AG04449 (cell line): Measurements from ENCODE around the gene PTGER3.

ENCODE experiments used
- CTCF ChIA-PET: fragments of 350-600 bp; formaldehyde crosslinking; extraction: SDS; loops from one replicate; lab custom pipeline; 2021; ENCODE audit warnings: antibody characterized with exemption; lab: Yijun Ruan, JAX
- POLR2A ChIA-PET: fragments of 400-600, 350-600 bp; formaldehyde crosslinking; extraction: SDS; loops from one replicate; lab custom pipeline; 2020; ENCODE audit warnings: antibody characterized with exemption, inconsistent platforms; lab: Yijun Ruan, JAX
- DNase-seq: peaks from one replicate; pipeline ENCODE4 v3.0.0-alpha.2; 2010; ENCODE audit warnings: low read depth, low spot score
- H3K4me3 ChIP-seq: 2 replicates; pipeline ENCODE4 v1.5.1; 2011; ENCODE audit warnings: low read depth, mild to moderate bottlenecking, control low read depth, low read length
- TF ChIP-seq, protein P1 (sequence below): IDR thresholded peaks from one replicate; pipeline ENCODE4 v1.5.1; 2011; ENCODE audit warnings: mild to moderate bottlenecking, moderate library complexity, low read length, control low read depth, inconsistent platforms; ENCODE audit not compliant: insufficient read depth; ENCODE audit errors: missing control alignments

The PTGER3 gene

DNA sequence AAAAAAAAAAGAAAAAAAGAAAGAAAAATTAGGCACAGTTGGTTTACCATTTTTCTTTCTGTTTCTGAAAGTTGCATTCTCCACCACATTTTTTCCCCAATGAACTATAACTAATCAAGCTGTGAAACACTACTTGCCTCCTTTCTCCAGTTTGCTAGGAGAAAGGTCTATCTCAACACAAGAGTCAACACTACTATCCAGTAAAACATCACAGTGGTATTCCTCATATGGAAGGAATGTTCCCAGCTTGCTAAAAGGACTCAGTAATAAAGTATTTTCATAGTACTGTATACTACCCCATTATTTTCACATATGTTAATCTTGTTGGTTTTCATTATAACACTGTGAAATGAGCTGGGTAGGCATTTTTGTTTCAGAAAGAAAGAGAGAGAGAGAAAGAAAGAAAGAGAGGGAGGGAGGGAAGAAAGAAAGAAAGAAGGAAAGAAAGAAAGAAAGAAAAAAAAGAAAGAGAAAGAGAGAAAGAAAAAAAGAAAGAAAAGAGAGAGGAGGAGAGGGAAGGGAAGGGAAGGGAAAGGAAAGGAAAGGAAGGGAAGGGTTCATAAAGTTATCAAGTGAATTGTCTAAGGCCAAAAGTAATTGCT is 7.9 kb downstream of the PTGER3 start:
- no peak overlapping the region for H3K4me3 ChIP-seq
- peak; percentile 10 for DNase-seq
- CTCF ChIA-PET = interaction anchor here (1.0 kb wide), 1 partner anchor 13 kb away, joined by 3 read pairs; no protein-coding TSS in a partner anchor
- POLR2A ChIA-PET = no interaction called here
- TF ChIP-seq, protein P1, sequence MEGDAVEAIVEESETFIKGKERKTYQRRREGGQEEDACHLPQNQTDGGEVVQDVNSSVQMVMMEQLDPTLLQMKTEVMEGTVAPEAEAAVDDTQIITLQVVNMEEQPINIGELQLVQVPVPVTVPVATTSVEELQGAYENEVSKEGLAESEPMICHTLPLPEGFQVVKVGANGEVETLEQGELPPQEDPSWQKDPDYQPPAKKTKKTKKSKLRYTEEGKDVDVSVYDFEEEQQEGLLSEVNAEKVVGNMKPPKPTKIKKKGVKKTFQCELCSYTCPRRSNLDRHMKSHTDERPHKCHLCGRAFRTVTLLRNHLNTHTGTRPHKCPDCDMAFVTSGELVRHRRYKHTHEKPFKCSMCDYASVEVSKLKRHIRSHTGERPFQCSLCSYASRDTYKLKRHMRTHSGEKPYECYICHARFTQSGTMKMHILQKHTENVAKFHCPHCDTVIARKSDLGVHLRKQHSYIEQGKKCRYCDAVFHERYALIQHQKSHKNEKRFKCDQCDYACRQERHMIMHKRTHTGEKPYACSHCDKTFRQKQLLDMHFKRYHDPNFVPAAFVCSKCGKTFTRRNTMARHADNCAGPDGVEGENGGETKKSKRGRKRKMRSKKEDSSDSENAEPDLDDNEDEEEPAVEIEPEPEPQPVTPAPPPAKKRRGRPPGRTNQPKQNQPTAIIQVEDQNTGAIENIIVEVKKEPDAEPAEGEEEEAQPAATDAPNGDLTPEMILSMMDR = no peak

DNA sequence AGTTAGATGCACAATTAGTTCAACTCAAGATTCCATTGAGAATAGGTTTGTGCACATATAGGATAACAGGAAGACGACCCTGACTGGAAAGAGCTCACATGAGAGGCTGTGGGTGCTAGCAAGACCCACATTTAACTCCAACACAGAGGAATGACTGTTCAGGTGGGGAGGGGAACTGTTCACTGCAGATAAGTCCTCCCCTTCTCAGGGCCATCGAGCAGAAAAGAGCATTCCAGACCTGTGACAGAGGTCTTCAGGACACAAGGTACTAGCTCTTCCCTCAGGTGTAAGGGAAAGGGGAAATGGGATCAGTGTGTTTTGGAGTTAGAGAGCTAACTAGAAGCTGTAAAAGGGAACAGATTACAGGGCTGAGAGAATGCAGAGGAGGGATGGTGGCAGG is 8.7 kb downstream of the PTGER3 start:
- H3K4me3 ChIP-seq = no peak overlapping the region
- POLR2A ChIA-PET = no interaction called here
- no peak for DNase-seq
- CTCF ChIA-PET = interaction anchor here (1.0 kb wide), 1 partner anchor 14 kb away, joined by 3 read pairs; no protein-coding TSS in a partner anchor
- TF ChIP-seq, protein P1 = no peak

DNA sequence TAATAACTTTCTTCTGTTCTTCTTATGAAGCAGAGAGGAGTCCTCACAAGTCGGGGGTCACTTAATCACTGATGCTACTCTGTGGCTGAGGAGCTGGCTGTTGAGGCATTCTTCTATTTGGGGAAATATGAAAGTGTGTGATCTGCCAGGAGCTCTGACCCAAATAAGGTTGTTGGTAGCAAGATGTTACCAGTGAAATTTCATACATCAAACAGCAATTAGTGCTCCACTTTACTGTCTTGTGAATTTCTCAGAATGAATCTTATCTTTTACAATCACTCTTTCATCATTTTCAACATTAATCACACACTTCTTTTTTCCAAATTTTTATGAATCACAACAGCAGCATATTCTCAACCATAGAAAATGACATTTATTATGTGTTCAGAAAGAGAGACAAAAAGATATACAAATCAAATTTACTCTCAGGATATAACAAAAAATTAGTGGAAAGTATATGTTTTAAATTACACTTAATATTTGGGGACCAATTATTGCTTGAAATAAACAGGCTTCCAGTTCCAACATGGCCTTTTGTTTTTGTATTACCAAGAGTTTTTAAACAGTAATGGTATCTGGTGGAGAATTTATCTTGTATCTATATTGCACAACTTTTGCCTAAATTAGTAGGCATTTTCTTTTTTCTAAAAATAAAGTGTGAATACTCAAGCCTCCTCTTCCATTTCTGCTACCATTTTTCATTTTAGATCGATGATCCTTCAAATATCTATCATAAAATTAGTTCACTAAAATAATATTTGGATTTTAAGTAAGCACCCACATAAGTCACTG is 9.6 kb downstream of the PTGER3 start:
- POLR2A ChIA-PET = no interaction called here
- H3K4me3 ChIP-seq = no peak overlapping the region
- CTCF ChIA-PET = no interaction called here
- TF ChIP-seq, protein P1 = no peak
- no peak for DNase-seq

DNA sequence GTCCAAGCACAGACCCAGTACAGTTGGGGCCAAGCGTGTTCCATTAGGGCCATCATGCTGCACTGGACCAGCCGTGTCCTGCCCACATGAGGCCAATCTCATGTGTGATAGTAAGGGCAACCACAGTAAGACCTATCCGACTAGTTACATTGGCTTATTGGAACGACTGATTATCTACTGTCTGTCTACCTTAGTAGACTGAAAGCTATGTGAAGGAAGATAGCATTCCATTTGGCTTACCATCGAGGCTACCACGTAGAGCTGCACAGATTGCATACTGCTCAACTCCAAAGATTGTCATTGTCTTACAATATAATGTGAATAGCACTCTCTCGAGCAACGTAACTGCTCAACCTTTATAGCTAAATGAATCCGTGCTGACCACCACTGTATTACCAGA is 10.6 kb downstream of the PTGER3 start:
- H3K4me3 ChIP-seq = no peak overlapping the region
- ChIA-PET CTCF (interaction anchor here (0.8 kb wide), 1 partner anchor 12 kb away, joined by 3 read pairs; no protein-coding TSS in a partner anchor), POLR2A (no interaction called here)
- TF ChIP-seq, protein P1 = no peak
- no peak for DNase-seq

DNA sequence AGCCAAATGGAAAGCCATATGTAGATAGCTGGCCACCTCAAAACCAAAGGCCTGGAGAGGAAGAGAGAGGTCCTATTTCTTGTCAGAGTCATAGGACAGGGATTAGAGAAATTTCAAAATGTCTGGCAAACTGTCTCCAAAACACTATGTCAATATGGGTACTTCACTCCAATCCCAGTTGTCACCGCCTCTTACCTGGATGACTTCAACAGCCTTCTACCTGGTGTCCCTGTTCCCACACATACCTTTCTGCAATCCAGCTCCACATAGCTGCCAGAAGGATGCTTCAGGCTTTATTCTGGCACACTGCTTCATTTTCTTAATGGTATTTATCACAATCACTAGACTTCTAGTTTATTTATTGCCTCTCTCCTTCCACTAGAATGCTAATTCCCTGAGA is 14.5 kb downstream of the PTGER3 start:
- POLR2A ChIA-PET = no interaction called here
- CTCF ChIA-PET = no interaction called here
- TF ChIP-seq, protein P1 = no peak
- DNase-seq = no peak
- H3K4me3 ChIP-seq = no peak overlapping the region

DNA sequence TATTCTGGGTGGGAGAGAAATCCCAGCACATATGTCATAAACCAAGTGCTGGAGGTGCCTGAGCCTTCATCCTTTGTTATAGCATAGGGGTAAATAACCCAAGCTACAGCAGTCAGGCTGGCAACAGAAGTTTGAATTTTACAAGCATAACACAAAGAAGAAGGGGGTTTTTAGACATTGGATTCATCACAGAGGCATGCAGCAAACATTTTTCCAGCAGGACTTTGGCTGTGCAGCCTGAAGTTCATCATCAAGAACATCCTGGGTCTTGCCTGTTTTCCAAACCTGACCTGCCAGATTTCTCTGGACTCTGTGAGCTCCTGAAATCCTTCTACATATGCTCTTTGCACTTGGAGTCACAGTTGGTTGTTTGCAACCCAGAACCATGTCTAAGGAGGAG is 16.2 kb downstream of the PTGER3 start:
- no peak overlapping the region for H3K4me3 ChIP-seq
- CTCF ChIA-PET = interaction anchor here (1.3 kb wide), 1 partner anchor 17 kb away, joined by 5 read pairs; the partner anchor contains the start of gene PTGER3
- DNase-seq = no peak
- POLR2A ChIA-PET = no interaction called here
- TF ChIP-seq, protein P1 = no peak
